Heart left ventricle (tissue), 13 donors: ENCODE data around the gene RCCD1.

Experiments used
- CTCF ChIP-seq, 12 donors: fragments of 200-600 bp; sonication (generic) in 4 of 12; IDR thresholded peaks; one replicate each; pipeline versions ENCODE4 v1.5.0 to v1.8.0; 2018 to 2022; ENCODE audit warnings: antibody characterized with exemption in 12 of 12, mild to moderate bottlenecking in 5 of 12
- POLR2A ChIP-seq, 2 donors: fragments of 450-650 bp; IDR thresholded peaks; one replicate each; pipeline ENCODE4 v1.6.1; 2017; ENCODE audit warnings: antibody characterized with exemption in 2 of 2, mild to moderate bottlenecking in 2 of 2, moderate library complexity in 2 of 2
- donor health status: ischemic (EF 13 %, LVEDD 7.1; RV severe dilation, severe dysfunction).
- donor health status: DM: no; HTN: yes; CAD: no.
- donor health status: DM: no; HTN: no; CAD: no.
- donor health status: ischemic (EF 25% LVEDD 6.9; RV normal size, moderate dysfunction).
- donor health status: ischemic (EF 25% LVEDD 5.7; RV mildly dilated, moderate dysfunction).
- donor health status: ischemic (EF 35%, LVEDD 5.7; RV mildly dilated, moderate dysfunction).
- donor health status: nonischemic (EF 11% LVEDD 7.7; RV severe dilation, severe dysfunction).
- donor health status: DM: yes; HTN: yes; CAD: no.
- donor health status: PGD.
- donor health status: ischemic (EF 29% LVEDD 5.4; RV normal size, mild dysfunction).
- donor health status: nonischemic (EF 23%, LVEDD 6.1; RV moderate dilation, normal function).

- TF ChIP-seq CTCF (IDR thresholded peaks at IDR 0.05) (no peak), POLR2A (IDR thresholded peaks at IDR 0.05) (no peak)
These were observed 11.6 kb downstream of the RCCD1 start for GRCh38 chr15:90966262-90966661.
